HG03521 (cell line): ENCODE data around the gene ZBTB34.
A peak's percentile ranks its signal among the peaks of the same experiment; 100 is the strongest.

Source experiments
- ATAC-seq: cut with Tn5 transposase; IDR thresholded peaks from one replicate; pipeline ENCODE4 v1.9.1; 2021; ENCODE audit warnings: mild to moderate bottlenecking, moderate library complexity; ENCODE audit not compliant: unreplicated experiment

ZBTB34 gene

DNA sequence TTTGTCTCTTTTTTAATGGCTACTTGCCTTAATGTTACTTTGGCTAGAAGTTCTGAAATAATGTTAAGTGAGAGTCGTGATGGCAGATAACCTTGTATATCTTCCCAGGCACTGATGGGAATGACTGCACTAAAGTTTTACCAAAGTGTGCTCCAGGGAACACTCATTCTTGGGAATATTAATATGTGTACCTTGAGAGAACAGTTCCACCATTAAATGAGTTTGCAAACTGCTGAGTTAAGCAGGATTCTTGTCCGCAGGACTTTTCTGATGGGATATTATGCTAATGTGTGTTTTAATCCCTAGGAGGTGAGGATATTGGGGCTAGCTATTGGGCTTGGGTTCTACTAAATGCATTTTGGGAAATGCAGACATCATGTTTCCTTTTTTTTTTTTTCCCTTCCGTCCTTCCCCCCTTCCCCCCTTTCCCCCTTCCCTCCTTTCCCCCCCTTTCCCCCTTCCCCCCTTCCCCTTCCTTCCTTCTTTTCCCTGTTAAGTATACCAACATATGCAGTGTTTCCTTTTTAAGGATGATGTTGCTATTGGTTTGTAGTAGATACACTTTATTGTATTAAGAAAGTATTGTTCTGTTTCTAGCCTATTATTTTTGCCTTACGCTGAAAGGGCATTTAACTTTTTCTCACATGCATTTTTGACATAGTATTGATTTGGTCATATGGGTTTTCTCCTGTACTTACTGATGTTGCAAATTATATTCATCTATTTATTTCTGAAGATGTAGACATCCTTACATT, 15.5 kb downstream of the ZBTB34 start:
- no peak for ATAC-seq

DNA sequence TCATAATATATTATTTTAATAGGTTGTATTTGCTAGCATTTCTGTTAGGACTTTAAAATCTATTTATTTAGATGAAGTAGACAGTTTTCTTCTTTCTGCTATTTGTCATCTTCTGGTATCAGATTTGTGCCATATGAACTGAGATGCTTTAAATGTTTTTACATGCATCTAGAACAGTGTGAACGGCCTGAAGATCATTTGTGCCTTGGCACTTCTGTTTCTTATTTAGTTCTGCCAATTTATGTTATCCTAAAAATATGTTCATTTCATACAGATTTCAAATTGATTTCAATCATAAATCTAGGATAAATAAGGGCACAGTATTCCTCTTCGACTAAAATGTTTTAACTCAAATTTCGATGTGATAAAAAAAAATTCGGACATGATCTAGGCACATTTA, 16.1 kb downstream of the ZBTB34 start:
- no peak for ATAC-seq

DNA sequence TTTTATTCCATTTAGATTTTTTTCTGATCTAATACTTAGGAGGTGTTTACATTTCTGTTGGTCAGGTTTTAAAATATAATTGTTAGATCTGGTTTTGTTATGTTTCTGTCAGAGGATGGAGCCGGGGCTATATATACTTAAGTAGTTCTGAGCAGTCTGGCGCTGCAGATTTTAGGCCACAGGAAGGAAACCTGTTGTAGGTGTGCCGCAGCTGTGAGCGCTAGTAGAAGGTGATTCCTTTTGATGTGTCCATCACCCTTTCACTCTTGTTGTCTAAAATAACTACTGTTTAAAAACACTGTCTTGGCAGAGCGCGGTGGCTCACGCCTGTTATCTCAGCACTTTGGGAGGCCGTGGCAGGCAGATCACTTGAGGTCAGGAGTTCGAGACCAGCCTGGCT, 17.0 kb downstream of the ZBTB34 start:
- ATAC-seq: no peak

DNA sequence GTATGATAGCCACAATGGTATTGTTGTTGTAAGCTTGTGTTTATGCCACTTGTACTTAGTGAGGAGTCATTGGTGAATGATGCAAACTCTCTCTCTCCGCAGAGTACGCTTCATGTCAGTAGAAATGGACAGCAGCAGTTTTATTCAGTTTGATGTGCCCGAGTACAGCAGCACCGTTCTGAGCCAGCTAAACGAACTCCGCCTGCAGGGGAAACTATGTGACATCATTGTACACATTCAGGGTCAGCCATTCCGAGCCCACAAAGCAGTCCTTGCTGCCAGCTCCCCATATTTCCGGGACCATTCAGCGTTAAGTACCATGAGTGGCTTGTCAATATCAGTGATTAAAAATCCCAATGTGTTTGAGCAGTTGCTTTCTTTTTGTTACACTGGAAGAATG, 18.8 kb downstream of the ZBTB34 start:
- ATAC-seq: no peak

DNA sequence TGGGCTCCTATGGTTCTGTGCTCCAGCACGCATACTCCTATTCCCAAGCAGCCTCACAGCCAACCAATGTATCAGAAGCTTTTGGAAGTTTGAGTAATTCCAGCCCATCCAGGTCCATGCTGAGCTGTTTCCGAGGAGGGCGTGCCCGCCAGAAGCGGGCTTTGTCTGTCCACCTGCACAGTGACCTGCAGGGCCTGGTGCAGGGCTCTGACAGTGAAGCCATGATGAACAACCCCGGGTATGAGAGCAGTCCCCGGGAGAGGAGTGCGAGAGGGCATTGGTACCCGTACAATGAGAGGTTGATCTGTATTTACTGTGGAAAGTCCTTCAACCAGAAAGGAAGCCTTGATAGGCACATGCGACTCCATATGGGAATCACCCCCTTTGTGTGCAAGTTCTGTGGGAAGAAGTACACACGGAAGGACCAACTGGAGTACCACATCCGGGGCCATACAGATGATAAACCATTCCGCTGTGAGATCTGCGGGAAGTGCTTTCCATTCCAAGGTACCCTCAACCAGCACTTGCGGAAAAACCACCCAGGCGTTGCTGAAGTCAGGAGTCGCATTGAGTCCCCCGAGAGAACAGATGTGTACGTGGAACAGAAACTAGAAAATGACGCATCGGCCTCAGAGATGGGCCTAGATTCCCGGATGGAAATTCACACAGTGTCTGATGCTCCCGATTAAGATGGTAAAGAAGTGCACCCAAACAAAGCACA, 19.9 kb downstream of the ZBTB34 start:
- ATAC-seq: no peak

DNA sequence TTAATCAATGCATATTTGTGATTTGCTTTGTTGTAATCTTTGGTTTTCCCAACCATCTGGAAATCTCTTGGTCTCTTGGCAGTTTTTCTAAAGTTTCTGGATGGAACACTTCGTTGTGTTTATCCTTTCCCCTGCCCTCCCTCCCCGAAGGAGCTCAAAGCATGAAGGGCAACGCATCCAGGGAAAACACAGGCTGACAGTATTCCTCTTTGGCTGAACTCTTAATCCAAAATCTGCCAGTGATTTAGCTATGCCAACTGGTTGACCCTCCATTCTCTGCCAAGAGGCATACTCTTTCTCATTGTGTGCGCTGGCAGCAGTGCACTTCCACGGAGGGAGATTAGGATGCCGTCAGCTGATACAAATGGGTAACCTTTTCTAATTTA, 20.5 kb downstream of the ZBTB34 start:
- ATAC-seq: no peak

DNA sequence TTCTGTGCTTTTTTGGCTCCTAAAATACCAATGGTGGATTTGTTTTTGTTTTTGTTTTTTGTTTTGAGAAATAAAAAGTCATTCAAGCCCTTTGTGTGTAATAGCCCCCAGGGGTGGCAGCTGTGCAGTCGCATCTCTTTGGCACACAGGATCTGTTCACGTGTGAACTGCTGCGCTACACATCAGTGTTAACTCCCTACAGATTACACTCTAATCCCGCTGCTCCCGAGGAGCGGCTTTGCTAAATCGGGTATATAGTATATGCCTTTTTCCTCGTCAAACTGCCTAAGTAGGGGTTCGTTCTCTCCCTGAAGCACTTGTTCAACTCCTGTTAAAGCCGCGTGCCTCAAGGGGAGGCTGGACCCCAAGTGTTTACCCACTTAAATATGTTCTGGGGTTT, 22.3 kb downstream of the ZBTB34 start:
- ATAC-seq: no peak

DNA sequence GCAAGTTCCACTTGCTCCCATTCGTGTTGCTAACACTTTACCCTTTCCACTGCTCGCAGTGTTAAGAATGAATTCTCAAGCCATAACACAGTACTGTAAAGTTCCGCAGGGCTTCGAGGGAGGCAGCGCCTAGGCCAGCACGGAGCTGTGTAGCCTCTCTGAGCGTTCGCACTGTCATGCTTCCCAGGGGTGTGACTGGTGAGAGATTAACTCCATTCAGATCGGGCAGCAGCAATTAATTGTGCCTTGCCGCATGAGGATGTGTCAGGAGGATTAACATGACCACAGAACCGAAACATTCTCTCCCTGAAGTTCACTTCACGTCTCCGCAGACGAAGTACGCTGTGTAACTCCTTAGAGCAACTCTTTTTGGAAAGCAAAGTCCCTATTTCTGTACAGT, 23.2 kb downstream of the ZBTB34 start:
- ATAC-seq: no peak

DNA sequence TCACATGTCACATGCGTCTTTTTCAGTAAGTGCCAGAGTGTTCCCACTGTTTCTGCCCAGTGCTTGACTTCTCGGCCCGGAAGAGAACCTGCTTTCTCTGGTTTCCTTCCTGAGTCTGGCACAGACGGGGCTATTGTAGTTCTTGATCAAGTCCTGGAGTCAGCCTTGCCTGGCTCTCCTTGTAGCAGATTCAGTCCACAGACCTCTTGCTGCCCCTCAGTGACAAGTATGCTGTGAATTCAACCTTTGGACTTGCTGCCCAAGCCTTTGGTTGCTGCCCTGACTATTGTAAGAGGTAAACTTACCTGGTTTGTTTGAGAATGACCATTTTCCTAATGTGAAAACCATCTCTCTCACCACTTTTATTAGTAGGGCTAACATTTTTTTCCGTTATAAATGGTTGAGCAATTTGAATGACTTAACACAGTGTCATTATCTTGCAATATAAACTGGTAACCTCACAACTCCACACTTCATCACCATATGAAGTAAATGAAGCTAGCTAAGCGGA, 24.7 kb downstream of the ZBTB34 start:
- no peak for ATAC-seq

DNA sequence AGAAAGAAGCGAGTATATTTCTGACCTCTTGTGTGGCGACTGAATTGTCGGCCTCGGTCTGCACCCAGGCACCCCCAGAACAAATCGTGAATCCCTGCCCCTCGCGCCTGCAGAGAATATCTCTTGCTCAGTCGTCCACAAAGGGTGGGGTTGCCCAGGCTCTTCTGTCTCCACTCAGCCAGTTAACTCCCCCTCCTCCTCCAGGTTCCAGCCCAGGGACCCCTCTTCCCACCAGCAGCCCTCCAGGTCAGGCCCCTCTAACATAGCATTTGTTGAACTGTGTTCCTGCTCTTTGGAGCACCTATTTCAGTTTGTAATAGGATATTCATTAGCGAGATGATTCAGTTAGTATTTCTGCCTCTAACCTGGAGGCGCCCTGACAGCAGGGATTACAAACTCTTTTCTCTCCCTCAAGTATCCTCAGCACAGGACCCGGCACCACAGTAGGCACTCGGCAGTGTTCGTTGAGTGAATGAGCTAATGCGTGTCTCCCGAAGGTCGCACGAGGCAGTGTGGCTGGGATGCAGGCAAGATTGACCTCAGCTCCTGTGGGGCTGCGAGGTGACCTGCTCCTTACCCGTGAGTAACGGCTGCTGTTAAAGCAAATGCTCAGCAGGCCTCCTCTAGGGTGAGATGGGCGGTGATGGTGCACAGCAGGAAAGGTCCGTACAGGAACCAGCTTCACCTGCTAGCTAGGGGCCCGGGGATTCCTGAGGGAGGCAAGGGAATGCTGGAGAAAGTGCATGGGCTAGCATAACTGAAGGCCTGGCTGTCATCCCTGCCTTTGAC, 25.8 kb downstream of the ZBTB34 start:
- ATAC-seq: no peak

DNA sequence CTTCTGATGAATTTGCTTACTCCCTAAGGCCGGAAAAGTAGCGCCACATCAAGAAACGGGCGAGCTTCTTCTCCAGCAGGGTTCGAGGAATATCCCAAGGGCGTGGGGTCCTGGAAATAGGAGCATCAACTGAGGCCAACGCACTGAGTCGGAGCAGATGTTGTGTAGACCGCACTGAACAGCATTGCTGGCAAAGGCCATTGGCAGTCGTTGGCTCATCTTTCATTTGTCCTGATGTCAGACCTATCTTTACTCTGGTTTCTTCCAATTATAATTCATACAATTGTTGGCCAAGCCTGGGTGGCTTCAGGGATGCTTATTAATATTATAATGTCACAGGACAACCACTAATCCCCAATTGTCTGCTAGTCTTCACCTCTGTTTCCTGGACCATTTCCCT, 26.5 kb downstream of the ZBTB34 start:
- no peak for ATAC-seq

DNA sequence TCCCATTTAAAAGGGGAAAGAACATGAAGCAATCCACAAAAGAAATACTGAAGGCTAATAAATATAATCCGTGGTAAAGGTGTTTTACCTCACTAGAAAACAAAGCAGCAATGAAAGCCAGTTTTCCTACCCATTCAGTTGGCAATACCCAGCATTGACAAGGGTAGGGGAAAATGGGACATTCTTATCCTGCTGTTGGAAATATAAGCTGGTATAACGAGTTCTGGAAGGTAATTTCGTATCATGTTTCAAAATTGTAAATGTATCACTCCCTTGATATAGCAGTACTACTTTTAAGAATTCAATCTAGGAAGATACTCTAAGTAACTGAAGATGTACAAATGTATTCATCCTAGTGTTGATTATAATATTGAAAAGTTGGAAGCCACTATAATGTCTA, 31.2 kb downstream of the ZBTB34 start:
- no peak for ATAC-seq

DNA sequence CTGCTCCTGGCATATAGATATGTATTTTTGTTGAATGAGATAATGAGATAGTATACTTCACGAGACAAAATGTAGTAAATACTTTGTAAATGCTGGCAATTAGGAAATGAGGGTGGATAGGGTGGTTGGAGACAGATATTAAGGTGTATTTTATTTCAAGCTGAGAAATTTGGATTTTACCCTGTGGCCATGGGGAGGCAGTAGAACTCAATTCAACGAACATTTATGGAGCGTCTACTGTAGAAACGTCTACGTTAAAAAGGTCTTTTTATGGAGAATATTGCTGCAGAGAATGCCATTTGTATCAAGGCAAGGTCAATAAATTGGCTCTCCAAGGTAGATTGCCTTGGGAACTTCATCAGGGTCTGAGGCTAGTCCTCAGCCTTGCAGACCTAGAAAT, 32.6 kb downstream of the ZBTB34 start:
- no peak for ATAC-seq

DNA sequence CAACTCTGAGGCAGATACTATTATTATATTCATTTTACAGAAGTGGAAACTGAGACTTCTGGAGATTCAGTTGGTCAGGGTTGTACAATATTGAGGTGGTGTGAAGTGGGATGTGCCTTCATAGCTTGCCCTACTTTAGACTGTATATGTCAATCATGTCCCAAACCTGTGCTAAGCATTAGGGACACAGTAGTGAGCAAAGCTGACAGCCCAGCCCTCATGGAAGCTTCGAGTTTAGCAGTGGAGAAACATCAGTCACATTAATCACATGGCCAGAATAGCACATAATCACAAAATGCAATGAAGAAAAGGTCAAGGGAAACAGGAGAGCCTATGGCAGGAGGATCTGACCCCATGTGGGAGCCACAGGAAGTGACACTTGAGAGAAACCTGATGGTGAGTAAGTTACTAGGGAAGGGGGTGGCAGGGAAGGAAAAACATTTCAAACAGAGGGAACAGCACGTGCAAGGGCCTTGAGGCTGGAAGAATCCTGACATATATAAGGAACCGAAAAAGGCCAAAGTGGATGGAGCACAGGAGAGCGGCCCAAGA, 33.7 kb downstream of the ZBTB34 start:
- no peak for ATAC-seq

DNA sequence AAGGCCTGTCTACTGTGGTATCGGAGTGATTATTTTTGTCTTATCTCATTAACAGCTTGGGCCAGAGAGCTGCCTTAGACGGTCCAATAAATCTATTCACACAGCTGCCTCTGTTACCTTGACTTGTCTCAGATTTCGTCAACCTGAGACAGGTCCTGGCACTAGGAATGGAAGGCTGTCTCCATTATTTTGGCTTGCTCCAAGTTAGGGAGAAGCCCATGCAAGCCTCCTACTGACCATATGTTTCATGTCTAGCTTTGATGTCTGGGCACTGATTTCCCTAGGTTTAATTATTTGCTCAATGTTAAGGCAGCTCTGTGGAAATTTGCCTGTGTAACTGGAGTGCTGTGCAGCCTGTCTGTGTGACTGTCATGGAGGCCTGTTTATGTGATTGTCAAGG, 41.8 kb downstream of the ZBTB34 start:
- ATAC-seq: no peak

DNA sequence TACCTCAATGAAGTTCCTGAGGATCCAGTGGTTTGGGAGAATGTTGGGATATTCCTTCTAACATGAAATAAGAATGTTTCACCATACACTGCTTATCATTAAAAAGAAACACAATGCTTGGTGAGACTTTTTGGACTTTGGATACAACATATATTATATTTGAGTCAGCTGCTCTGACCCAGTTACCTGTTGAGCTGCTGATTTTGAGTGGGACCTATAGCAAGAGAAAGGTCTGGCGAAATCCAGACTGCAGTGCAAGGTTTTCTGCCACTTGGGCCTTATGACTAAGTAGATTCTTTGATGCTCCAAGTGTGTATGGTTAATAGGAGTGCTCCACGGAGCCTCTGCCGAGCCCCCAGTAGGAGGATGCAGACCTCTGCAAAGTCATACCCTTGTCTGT, 44.1 kb downstream of the ZBTB34 start:
- no peak for ATAC-seq

DNA sequence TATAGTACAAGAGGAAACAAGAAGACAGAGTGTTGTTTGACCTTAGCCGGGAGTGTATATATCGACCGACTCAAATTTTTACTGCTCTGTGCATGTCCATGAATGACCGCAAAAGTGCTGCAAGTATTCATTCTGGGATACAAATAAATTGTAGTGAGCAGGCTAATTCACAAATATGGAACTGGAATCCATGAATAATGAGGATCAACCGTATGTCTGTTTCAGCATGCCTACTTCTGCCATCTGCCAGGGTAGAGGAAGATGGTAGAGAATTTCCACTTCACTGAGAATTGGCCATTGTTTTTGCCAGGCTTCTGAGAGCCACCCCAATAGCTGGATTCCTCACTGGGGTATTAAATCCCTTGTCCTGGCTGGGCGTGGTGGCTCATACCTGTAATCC, 45.7 kb downstream of the ZBTB34 start:
- ATAC-seq: no peak

DNA sequence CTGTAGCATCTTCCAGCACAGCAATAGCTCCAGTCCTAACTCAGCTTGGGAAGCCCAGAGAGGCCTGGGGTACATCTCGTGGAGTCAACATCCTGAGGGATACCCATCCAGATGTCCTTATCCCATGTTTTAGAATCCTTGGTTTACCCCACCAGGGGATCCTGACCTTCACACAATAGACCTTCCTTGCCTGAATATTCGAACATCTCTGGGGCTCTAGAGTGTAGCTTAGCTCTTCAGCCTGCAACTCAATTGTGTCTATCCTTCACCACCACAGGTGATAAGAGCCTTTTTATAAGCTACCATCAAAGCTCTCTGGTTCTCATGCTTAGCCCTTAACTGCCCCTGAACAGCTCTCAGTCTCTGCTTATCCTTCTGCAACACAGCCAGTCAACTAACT, 46.6 kb downstream of the ZBTB34 start:
- no peak for ATAC-seq

DNA sequence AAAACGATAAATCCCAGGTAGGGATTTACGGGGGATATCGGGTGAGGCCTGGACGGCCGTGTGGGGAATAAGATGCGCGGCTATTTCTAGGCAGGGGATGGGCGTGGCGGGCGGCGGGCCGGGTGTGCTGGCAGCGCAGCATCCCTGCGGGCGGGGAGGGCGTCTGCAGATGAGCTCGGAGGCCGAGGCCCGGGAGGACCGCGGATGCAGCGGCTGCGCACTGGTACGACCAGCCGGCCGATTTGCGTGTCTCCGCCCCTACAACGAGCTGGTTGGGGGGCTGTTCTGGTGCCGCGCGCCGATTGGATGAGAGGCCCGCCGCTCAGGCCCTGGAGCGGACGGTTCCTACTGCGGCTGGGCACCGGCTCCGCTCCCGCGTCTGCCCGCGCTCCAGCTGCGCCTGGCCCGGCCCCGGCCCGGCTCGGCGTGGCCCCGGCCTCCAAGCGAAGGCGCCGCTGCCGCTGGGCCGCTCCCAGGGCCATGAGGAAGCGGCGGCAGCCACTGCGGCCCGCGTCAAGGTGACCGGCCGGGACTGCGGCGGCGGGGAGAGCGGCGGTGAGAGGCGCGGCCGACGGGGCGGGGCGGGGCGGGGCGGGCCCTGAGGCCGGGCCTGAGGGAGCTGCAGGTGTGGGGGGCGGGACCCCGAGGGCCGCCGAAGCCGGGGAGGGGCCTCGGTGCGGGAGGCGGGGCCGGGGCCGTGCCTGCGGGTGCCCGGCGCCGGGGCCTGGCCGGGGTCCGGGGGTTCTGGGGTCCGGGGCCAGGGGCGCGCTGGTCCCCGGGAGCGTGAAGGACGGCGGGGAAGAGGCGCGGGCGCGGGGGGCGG, 54.2 kb downstream of the ZBTB34 start, which contains the start of gene RALGPS1:
Gene RALGPS1, plus strand, starts transcription at position 325 of the 823 bp plus-strand sequence. CDS start 47,508 bp downstream, outside the sequence.
- peak; percentile 94 for ATAC-seq

DNA sequence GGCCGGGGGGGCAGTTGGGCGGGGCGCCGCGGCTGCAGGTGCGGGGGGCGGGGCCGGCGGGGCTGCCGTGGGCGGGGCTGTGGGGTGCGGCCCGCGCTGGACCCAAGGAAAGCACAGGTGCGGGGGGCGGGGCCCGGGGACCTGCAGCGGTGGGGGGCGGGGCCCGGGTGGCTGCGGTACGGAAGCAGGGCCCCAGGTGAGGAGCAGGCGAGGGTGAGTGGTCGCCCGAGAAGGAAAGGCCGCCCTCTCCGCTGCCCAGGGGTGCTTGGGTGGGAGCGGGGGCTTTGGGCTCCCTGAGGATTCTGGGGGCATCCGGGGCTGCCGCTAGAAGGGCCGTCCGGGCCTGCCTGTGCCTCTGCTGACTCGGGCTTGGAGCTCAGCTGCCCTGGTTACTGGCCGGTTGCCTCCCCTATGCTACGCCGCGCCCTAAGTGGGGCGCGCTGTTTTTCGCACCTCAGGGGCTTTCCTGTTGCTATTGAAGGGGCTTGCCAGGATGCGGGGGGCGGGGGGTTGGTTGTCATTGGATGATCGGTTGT, 54.9 kb downstream of the ZBTB34 start:
- ATAC-seq: peak; percentile 9
